Fibroblast of villous mesenchyme (primary cell): ENCODE results near the gene HBD. TPM values are rescaled to one million over a fixed set of nuclear protein-coding genes. Genes with fewer than 3 reads are reported as not detected.
"Not testable (repeated sequence)": the region's sequence is repeated elsewhere in the genome, so short reads cannot be mapped to it uniquely, and the experiment has no call there.

ENCODE experiments used
- DNase-seq: peaks from one replicate; pipeline ENCODE4 v3.0.0-alpha.2; 2010; ENCODE audit warnings: low read depth
- H3K4me3 ChIP-seq: 2 replicates; pipeline ENCODE4 v1.5.1; 2011; ENCODE audit warnings: low read depth, mild to moderate bottlenecking, low read length
- total RNA-seq: library from RNA; depleted of rRNA; stranded (reverse); fragments of >200 nt; gene quantifications from 2 replicates; pipeline ENCODE4 v1.2.3, GENCODE V29; 2012
- TF ChIP-seq, protein P1 (sequence below): IDR thresholded peaks from 2 replicates; pipeline ENCODE4 v1.5.1; 2012; ENCODE audit warnings: low read depth, mild to moderate bottlenecking, low read length; ENCODE audit not compliant: insufficient read depth

HBD gene
- total RNA-seq, 1 donor = 0.43 TPM

DNA sequence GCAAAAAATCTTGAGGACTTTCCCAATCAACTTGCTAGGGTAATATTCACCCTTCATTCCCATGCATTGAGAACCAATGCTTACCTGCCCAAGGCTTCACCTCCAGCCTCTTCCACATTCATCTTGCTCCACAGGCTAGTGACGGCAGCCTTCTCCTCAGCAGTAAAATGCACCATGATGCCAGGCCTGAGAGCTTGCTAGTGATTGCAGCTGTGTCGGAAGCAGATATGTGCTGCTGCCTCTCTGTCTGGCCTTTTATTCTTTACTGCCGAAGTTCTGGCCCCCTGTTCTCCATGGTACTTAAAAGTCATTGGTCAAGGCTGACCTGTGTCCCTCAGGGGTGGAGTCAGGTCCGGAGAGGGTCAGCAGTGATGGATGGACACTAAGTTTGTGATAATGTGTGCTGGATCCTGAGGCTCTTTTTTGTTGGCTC, 35.4 kb upstream of the HBD start, which contains the start of gene HBE1:
TSS of gene HBE1 (minus strand) at position 231 of the 433 bp plus-strand sequence. CDS start at position 176, 55 bp downstream.
- TF ChIP-seq, protein P1, sequence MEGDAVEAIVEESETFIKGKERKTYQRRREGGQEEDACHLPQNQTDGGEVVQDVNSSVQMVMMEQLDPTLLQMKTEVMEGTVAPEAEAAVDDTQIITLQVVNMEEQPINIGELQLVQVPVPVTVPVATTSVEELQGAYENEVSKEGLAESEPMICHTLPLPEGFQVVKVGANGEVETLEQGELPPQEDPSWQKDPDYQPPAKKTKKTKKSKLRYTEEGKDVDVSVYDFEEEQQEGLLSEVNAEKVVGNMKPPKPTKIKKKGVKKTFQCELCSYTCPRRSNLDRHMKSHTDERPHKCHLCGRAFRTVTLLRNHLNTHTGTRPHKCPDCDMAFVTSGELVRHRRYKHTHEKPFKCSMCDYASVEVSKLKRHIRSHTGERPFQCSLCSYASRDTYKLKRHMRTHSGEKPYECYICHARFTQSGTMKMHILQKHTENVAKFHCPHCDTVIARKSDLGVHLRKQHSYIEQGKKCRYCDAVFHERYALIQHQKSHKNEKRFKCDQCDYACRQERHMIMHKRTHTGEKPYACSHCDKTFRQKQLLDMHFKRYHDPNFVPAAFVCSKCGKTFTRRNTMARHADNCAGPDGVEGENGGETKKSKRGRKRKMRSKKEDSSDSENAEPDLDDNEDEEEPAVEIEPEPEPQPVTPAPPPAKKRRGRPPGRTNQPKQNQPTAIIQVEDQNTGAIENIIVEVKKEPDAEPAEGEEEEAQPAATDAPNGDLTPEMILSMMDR = no peak
- DNase-seq = no peak
- H3K4me3 ChIP-seq = no peak within 1 kb of the TSS

DNA sequence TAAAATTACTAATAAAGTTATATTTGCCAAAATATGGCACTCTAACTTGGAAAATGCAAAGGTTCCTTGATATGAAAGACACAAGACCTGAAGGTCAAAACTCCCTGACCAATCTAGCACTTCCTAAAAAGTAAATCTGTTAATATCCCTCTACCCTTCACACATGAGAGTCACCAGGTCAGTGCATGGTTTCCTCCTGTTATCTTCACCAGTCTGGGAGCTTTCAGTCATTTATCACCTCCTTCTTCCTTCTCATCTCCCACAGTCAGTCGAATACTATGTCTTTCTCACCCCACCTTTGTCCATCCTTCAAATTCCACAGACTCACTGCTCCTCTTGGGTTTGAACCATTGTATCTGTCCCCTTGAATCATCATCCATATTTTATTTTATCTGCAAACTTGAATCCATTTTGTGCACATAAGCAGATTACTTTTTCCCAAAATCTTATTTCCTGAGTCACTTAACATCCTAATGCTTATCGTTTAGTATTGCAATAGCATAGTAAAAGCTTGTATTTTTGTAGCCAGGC, 32.8 kb upstream of the HBD start:
- no peak overlapping the region for H3K4me3 ChIP-seq
- no peak for DNase-seq
- TF ChIP-seq, protein P1 = no peak

DNA sequence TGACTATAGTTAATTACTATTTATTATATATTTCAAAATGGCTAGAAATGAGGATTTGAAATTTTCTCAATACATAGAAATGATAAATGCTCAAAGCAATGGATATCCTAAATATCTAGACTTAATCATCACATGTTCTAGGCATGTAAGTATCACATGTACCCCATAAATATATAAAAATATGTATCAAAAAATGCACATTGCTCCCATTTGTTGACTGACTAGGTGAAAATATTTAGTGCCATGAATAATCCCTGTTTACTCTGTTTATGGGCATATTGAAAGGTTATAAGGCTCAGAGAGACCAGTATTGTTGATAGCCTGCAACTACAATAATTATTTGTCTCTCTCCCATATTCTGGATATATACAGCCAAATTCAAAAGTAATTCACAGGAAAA, 32.3 kb upstream of the HBD start:
- H3K4me3 ChIP-seq = no peak overlapping the region
- DNase-seq = no peak
- TF ChIP-seq, protein P1 = no peak

DNA sequence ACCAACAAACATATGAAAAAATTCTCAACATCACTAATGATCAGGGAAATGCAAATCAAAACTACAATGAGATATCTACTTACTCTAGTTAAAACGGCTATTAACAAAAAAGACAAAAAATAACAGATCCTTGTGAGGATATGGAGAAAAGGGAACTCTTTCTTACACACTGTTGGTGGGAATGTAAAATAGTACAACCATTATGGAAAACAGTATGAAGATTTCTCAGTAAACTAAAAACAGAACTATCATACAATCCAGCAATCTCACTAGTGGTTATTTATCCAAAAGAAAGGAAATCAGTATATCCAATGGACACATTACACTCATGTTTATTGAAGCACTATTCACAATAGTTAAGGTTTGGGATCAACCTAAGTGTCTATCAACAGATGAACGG, 31.5 kb upstream of the HBD start:
- H3K4me3 ChIP-seq = no peak overlapping the region
- no peak for DNase-seq
- TF ChIP-seq, protein P1 = no peak

DNA sequence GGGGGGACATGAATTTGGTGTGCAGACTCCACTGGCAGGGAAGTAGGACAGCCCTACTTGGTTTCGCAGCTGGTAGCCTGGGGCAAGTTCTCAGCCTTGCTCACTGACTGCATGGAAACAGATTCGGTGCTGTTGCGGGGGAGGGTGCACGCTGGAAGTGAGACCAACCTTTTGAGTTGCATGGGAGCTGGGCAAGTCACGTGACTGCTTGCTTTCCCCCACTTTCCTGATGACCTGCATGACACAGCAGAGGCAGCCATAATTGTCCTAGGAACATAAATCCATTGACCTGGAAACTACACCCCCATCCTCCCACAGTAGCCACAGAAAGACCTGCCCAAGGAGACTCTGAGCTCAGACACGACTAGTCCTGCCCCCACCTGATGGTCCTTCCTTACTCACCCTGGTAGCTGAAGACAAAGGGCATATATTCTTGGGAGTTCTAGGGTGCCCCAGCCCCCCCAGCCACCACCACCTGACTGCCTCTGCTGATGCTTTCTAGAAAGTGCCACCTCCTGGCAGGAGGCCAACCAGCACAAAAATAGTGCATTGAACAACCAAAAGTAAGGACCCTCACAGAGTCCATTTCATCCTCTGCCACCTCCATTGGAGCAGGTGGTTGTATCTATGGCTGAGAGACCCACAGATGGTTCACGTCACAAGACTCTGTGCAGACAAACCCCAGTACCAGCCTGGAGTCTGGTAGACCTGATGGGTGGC, 24.4 kb upstream of the HBD start:
- H3K4me3 ChIP-seq = no peak overlapping the region
- DNase-seq = no peak
- TF ChIP-seq, protein P1 = no peak

DNA sequence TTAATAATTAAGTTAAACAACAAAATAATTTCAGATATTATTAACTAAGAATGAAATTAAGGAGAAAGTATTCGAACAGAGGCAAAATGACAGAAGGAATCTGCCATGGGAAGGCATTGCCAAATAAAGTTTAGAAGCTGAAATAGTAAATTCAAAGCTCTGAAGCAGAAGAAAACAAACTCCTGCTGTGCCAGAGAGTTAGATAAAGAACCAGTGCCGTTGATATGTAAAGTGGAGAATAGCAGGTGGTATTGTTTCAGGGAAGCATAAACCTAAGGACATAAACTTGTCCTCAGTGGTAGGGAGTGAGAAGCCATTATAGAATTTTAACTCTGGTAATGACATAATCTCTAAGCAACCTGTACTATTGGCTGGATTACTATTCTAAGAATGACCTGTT, 23.0 kb upstream of the HBD start:
- H3K4me3 ChIP-seq = no peak overlapping the region
- no peak for DNase-seq
- TF ChIP-seq, protein P1 = no peak

DNA sequence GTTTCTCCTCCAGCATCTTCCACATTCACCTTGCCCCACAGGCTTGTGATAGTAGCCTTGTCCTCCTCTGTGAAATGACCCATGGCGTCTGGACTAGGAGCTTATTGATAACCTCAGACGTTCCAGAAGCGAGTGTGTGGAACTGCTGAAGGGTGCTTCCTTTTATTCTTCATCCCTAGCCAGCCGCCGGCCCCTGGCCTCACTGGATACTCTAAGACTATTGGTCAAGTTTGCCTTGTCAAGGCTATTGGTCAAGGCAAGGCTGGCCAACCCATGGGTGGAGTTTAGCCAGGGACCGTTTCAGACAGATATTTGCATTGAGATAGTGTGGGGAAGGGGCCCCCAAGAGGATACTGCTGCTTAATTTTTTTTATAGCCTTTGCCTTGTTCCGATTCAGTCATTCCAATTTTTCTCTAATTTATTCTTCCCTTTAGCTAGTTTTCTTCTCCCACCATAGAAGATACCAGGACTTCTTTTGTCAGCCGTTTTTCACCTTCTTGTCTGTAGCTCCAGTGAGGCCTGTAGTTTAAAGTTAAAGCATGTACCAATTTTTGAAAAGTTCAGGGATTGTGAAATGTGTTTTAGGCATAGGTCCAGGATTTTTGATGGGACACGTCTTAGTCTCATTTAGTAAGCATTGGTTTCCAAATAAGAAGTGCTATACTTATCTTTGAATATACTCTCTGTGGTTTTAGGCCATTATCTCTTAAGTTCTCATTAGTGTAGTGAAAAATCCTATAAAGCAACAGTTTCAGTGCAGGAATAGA, 20.5 kb upstream of the HBD start, which contains the start of gene HBG2:
TSS of gene HBG2 (minus strand) at position 136 of the 768 bp plus-strand sequence. CDS start at position 83, 53 bp downstream.
- not testable (repeated sequence) for H3K4me3 ChIP-seq
- DNase-seq = peak; percentile 41

DNA sequence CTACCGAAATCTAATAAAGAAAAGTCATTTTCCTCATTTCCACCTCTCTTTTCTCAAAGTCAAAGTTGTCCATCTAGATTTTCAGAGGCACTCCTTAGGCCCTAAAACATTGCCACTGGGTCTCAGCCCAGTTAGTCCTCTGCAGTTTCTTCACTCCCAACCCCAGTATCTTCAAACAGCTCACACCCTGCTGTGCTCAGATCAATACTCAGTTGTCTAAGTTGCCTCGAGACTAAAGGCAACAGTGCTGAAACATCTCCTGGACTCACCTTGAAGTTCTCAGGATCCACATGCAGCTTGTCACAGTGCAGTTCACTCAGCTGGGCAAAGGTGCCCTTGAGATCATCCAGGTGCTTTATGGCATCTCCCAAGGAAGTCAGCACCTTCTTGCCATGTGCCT, 19.7 kb upstream of the HBD start:
- not testable (repeated sequence) for H3K4me3 ChIP-seq, DNase-seq

DNA sequence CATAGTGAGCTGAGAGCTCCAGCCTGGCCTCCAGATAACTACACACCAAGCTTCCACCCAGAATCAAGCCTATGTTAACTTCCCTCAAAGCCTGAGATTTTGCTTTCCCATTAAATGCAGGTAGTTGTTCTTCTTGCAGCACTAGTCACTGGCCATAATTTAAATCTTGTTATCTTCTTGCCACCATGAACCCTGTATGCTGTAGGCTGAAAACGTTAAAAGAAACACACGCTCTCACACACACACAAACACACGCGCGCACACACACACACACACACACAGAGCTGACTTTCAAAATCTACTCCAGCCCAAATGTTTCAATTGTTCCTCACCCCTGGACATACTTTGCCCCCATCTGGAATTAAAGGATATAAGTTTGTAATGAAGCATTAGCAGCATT, 19.2 kb upstream of the HBD start:
- not testable (repeated sequence) for H3K4me3 ChIP-seq, DNase-seq
